GM12873 (cell line): ENCODE results near the gene ZNF175.

Source experiments
- TF ChIP-seq, protein P1 (sequence below): IDR thresholded peaks from 2 replicates; pipeline ENCODE4 v1.5.1; 2012; ENCODE audit warnings: low read depth, mild to moderate bottlenecking, moderate library complexity, low read length, control low read depth; ENCODE audit not compliant: insufficient read depth; ENCODE audit errors: missing control alignments

Gene ZNF175

DNA sequence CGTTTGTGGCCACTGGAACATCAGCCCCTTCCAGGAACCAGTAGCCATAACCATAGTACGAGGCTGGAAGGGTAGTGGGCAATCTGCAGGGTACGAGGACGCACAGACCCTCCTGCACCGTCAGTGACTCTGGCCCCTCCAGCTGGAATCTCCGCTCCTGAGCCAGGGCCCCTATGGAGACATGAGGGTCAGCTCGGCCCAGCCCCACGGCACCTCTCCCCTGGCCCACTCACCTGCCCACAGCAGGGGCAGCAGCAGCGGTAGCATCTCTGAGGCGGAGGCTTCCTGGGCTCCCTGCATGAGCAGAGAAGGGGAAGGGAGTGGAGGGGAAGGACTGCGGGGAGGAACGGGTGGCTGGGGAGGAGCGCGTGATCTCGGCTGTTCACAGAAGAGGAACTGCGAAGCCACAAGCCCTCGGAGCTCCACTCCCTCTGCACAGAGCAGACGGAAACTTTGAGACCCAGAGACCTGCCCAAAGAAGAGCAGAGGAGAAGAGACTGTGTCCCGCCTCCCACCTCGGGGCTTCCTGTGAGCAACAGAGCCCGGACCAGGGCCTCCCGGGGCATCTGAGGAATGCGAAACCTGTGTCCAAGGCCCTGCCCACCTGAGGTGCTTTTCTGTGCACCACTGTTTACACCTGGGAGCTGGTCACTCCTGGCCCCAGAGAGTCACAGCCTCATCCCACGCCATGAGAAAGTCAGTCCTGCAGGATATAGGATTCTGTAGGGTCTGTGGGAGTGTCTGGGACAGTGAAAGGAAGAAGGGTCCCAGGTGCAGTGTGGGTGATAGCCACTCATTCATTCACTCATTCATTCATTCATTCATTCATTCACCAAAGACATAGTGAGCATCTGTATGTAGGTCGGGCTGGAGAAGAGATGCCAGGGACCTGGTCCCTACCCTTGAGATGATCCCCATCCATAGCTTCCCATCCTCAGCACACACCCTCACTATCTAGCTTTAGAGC is 39.5 kb upstream of the ZNF175 start, which contains the start of gene SIGLEC6:
SIGLEC6 (minus strand) TSS at position 322 of the 967 bp plus-strand sequence; CDS start at position 300, 22 bp downstream.
- TF ChIP-seq, protein P1, sequence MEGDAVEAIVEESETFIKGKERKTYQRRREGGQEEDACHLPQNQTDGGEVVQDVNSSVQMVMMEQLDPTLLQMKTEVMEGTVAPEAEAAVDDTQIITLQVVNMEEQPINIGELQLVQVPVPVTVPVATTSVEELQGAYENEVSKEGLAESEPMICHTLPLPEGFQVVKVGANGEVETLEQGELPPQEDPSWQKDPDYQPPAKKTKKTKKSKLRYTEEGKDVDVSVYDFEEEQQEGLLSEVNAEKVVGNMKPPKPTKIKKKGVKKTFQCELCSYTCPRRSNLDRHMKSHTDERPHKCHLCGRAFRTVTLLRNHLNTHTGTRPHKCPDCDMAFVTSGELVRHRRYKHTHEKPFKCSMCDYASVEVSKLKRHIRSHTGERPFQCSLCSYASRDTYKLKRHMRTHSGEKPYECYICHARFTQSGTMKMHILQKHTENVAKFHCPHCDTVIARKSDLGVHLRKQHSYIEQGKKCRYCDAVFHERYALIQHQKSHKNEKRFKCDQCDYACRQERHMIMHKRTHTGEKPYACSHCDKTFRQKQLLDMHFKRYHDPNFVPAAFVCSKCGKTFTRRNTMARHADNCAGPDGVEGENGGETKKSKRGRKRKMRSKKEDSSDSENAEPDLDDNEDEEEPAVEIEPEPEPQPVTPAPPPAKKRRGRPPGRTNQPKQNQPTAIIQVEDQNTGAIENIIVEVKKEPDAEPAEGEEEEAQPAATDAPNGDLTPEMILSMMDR = no peak

DNA sequence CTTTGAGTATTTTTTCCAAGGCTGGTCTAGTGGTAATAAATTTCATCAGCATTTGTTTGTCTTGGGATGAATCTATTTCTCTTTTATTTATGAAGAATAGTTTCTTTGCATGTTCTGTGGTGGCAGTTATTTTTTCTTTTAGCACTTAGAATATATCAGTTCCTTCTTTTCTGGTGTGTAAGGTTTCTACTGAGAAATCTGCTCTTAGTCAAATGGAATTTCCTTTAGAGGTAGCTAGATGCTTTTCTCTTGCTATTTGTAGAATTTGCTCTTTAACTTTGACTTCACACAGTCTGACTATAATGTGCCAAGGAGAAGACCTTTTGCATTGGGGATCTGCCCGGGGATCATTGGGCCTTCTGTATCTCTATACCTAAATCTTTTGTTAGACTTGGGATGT is 35.5 kb upstream of the ZNF175 start:
- TF ChIP-seq, protein P1 = no peak

- TF ChIP-seq, protein P1 = no peak
Measured at GRCh38 chr19:51539821-51540366, 31.2 kb upstream of the ZNF175 start.

- TF ChIP-seq, protein P1 = no peak
Measured at GRCh38 chr19:51541458-51542357, 29.4 kb upstream of the ZNF175 start.

DNA sequence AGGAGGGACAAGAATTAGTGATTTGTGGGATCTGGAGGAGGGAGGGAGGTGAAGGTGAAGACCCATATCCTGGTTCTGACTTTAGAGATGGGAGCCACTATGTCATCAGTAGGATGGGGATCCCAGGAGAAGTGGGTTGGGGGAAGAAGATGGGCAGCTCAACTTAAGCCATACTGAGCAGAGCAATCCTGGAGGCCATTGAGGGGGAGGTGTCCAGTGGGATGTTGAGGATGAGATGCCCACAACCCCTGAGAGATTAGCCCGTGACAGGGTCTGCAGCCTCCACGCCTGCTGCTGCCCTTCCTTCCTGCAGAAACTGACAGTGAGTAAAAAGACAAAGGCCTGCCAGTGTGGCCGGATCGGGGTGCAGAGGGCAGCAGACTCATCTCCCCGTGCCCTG is 28.4 kb upstream of the ZNF175 start:
- TF ChIP-seq, protein P1 = no peak

DNA sequence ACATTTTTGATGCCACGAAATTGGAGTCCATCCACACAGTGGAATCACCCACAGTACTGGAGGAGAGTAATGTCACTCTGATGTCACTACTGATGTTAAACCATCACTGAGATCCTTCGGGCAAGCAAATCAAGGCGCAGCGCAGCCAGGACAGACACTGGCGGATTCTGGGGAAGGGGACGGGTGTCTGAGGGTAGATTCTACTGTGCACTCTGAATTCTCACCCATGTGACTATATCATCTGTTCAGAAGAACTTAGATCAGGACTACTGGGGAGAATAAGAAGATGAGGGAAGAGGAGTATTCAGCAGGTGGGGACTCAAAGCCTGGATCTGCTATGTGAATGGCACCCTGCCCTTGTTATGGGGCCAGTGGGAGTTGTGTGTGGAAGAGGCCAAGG is 27.0 kb upstream of the ZNF175 start:
- TF ChIP-seq, protein P1 = no peak

- TF ChIP-seq, protein P1 = no peak
Measured at GRCh38 chr19:51546107-51546649, 24.9 kb upstream of the ZNF175 start.
